ENCODE measurements around the gene SEC14L2.
"Not testable (repeated sequence)": the region's sequence is repeated elsewhere in the genome, so short reads cannot be mapped to it uniquely, and the experiment has no call there.

Gene SEC14L2

DNA sequence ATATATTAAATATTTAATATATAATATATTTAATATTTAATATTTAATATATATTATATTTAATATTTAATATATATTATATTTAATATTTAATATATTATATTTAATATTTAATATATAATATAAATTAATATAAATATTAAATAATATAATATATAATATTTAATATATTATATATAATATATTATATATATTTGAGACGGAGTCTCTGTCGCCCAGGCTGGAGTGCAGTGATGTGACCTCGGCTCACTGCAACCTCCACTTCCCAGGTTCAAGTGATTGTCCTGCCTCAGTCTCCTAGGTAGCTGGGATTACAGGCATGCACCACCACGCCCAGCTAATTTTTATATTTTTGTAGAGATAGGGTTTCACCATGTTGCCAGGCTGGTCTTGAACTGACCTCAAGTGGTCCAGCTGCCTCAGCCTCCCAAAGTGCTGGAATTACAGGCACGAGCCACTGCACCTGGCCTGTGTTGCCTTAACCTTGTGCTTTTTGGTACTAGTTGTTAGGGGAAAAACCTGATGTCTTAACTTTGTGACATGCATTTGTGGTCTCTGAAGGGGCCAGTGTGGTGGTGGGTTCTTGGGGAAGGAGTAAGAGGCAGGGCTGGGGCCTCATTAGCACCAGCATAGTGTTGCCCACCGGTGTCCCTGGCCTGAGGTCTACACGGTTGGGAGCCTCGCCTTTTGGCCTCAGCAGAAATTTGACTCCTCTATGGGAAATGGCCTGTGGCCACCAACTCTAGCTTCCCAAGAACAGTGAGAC lies 58.4 kb downstream of the SEC14L2 start:
- no peak for DNase-seq (ENCODE audit: low spot score)

DNA sequence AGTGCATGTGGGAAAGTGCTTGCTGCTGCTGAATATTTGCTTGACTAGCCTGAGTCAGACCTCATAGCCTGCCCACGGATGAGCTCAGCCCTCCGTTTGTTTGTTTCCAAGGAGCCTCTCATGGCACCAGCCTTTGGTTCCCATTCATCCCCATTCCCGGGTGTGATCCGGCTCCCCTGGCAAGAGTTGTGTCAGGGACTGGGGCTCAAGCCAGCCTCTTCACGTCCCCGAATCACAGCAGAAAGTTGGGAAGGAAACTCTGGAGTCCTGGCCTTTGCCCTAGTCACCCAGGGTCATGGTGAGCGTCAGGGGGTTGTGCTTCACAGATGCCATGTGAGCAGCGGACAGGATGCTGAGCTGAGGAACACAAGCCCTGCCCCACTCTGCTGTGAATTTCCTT lies 61.2 kb downstream of the SEC14L2 start:
- DNase-seq (ENCODE audit: low spot score), result no peak

DNA sequence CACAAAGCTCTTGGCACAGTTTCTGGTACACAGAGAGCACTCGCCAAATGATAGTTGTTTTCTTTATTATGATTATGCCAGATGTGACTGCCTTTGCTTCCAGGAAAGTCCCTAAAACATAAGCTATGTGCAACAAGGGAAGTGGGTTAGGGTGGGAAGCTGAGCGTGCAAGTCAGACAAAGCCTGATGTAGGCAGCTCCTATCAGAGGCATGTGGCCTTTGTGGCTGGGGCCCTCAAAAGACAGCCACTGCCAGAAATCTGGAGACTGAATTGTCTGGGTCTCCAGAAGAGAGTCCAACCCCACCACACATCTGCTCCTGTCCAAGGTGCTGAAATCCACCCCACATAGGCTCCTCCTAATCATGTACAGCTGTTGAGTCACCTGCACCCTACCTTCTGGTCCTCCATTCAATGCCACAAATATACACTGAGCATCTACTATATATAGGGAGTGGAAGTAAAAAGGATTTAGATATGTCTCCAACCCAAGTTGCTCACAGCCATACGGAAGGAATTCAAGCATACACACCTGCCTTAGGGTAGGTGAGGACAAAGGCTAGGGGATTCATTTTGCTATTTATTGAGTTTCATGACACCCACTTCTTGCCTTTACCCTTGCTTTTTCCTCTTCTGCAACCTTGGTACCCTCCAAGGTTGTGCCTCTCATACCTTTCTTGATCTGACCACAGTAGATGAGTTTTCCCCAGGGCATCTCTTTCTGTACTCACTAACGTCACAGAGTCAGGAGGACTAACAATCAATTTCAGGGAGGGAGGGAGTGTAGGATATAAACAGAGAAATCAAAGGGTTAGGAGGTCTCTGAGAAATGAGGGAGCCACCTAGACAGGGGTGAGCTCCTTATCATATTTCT lies 62.6 kb downstream of the SEC14L2 start:
- no peak for DNase-seq (ENCODE audit: low spot score)

DNA sequence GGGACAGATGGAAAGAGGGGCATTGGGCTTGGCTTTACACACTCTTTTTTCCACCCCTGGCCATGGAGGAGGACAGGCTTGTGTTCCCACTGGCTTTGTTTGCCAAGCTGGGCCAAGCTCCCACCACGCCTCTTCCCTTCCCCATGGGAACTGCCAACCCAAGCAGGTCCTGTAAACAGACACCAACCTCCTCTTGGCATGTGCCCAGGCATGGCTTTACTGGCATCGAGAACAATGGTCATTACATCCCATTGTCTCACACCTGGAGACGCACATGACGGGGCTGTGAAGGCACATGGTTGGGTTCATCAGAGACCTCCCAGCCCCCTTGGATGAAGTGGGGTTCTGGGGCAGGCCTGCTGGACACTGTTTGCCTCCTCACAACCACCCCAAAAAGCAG lies 63.3 kb downstream of the SEC14L2 start:
- DNase-seq (ENCODE audit: low spot score), result no peak

- not testable (repeated sequence) for DNase-seq (ENCODE audit: low spot score)
Observed at GRCh38 chr22:30460555-30460954, 63.7 kb downstream of the SEC14L2 start.

DNA sequence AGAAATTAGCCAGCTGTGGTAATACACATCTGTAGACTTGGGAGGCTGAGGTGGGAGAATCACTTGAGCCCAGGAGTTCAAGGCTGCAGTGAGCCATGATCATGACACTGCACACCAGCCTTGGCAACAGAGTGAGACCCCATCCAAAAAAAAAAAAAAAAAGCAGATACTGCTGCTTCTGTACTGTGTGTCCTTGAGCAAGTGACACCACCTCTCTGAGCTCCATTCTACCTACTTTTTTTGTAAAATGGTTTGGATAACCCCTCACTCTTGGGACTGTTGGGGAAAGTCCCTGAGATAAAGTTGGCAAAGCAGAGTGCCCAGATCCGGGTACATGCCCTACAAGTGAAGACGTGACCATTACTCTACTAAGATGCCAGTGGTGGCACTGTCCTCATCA lies 72.3 kb downstream of the SEC14L2 start:
- no peak for DNase-seq (ENCODE audit: low spot score)

- no peak for DNase-seq (ENCODE audit: low spot score)
Observed at GRCh38 chr22:30470655-30471054, 73.8 kb downstream of the SEC14L2 start.

DNA sequence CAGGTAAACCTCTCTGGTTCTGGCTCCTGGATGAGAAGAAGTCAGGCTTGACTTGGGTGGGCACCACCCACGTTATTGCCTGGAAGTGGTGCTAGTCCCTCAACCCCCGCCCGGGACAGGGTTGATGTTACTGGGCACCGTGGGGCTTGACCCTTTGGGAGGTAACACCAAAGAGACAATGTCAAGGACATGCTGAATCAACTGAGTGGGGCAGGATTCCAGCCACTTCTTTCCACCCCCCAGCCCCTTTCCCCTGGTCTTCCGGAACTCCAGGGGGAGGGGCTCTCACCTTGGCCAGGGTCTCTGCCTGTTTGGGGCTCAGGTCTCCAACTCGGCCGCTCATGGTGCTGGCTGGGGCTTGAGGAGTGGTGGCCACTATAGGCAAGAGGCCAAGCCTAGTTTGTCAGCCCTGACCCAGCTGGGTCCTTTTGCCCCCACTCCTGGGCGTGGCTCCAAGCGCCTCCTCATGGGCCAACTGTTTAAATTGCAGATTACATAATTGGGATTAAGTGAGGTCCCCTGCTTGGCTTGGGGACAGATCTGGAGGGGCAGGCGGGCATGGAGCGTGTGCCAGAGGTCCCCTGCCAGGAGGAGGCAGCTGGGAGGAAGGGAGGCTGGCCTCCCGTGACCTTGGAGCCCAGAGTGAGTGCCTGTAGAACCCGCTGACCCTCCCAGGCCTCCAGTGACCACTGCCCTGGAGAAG lies 74.9 kb downstream of the SEC14L2 start, which contains the start of gene SEC14L3:
SEC14L3 (minus strand) TSS at position 402 of the 703 bp plus-strand sequence; CDS start at position 343, 59 bp downstream.
- DNase-seq (ENCODE audit: low spot score), result no peak

DNA sequence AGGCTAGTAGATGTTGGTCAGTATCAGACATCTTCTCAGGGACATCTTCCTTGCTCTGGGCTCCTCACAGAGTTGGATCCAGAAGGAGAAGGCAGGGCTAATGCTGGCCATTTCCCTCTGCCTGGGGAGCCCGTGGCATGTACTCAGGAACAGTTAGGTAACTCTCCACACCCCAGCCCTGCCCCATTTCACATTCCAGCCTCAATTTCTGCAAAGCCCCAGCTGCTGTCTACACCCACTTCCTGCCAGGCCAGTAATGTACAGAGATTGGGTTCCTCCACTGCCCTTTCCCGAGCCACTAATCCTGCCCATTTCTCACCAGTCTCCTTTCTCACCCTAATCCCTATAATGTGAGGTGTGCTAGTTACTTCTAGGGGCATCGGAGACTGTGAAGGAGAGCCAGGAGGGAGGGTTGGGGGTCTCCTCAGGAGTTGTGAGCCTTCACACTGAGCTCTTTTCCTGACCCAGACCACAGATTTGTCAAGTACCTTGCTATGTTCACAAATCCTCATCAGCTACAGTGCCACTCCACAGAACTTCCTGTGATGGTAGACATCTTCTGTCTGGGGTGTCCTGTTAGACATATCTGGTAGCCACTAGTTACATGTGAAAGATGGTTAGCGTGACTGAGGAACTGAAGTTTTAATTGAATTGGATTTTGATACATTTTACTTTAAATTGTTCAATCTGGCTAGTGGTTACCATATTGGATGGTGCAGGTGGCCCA lies 76.3 kb downstream of the SEC14L2 start:
- DNase-seq (ENCODE audit: low spot score), result no peak

- DNase-seq (ENCODE audit: low spot score), result no peak
Observed at GRCh38 chr22:30474121-30474520, 77.3 kb downstream of the SEC14L2 start.
